IgD-negative memory B cell (primary cell): Measurements from ENCODE around the gene LTB4R. TPM values are rescaled to one million over a fixed set of nuclear protein-coding genes. Genes with fewer than 3 reads are reported as not detected.
"Not testable (repeated sequence)": the region's sequence is repeated elsewhere in the genome, so short reads cannot be mapped to it uniquely, and the experiment has no call there.

ENCODE experiments used
- H3K27ac Mint-ChIP-seq, 3 donors: one replicate each; pipeline ENCODE4 v1.8.0; 2020 to 2022; ENCODE audit warnings: mild to moderate bottlenecking in 3 of 3, mixed read lengths in 3 of 3, moderate library complexity in 1 of 3
- H3K27me3 Mint-ChIP-seq: one replicate; pipeline ENCODE4 v1.8.0; 2021; ENCODE audit warnings: mixed read lengths
- H3K36me3 Mint-ChIP-seq: one replicate; pipeline ENCODE4 v1.8.0; 2020; ENCODE audit warnings: mild to moderate bottlenecking, mixed read lengths
- H3K4me1 Mint-ChIP-seq, 3 donors: one replicate each; pipeline ENCODE4 v1.8.0; 2020 to 2022; ENCODE audit warnings: mixed read lengths in 3 of 3, mild to moderate bottlenecking in 1 of 3
- H3K4me3 Mint-ChIP-seq, 4 donors: one replicate each; pipeline ENCODE4 v1.8.0; 2020 to 2022; ENCODE audit warnings: mild to moderate bottlenecking in 4 of 4, mixed read lengths in 4 of 4, moderate library complexity in 3 of 4
- H3K9me3 Mint-ChIP-seq, 3 donors: one replicate each; pipeline ENCODE4 v1.8.0; 2020 to 2021; ENCODE audit warnings: mixed read lengths in 3 of 3, mild to moderate bottlenecking in 1 of 3
- polyA plus RNA-seq: library from polyadenylated mRNA; unstranded; fragments of 300-500 nt; fragmentation: Illumina TruSeq; gene quantifications from one replicate; pipeline ENCODE4 v1.2.3, GENCODE V29; 2021

The LTB4R gene
- polyA plus RNA-seq, 1 donor from 2014 or later = 2.5 TPM

DNA sequence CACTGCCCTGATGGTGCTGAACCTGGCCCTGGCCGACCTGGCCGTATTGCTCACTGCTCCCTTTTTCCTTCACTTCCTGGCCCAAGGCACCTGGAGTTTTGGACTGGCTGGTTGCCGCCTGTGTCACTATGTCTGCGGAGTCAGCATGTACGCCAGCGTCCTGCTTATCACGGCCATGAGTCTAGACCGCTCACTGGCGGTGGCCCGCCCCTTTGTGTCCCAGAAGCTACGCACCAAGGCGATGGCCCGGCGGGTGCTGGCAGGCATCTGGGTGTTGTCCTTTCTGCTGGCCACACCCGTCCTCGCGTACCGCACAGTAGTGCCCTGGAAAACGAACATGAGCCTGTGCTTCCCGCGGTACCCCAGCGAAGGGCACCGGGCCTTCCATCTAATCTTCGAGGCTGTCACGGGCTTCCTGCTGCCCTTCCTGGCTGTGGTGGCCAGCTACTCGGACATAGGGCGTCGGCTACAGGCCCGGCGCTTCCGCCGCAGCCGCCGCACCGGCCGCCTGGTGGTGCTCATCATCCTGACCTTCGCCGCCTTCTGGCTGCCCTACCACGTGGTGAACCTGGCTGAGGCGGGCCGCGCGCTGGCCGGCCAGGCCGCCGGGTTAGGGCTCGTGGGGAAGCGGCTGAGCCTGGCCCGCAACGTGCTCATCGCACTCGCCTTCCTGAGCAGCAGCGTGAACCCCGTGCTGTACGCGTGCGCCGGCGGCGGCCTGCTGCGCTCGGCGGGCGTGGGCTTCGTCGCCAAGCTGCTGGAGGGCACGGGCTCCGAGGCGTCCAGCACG is 4.7 kb downstream of the LTB4R start:
- Mint-ChIP-seq H3K27me3 (no peaks in the 10 kb centered on the region), H3K9me3 (no peaks in the 10 kb centered on the region), H3K27ac (peak overlapping the region in 1 of 3 donors; percentile 88), H3K4me3 (no peak overlapping the region), H3K4me1 (peaks cover 4 to 28% (median 21%) of the 10 kb centered on the region in 3 donors), H3K36me3 (no peaks in the 10 kb centered on the region)

DNA sequence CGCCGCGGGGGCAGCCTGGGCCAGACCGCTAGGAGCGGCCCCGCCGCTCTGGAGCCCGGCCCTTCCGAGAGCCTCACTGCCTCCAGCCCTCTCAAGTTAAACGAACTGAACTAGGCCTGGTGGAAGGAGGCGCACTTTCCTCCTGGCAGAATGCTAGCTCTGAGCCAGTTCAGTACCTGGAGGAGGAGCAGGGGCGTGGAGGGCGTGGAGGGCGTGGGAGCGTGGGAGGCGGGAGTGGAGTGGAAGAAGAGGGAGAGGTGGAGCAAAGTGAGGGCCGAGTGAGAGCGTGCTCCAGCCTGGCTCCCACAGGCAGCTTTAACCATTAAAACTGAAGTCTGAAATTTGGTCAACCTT is 5.3 kb downstream of the LTB4R start:
- H3K27me3 Mint-ChIP-seq = no peaks in the 10 kb centered on the region
- H3K27ac Mint-ChIP-seq = no peak overlapping the region
- H3K4me3 Mint-ChIP-seq = no peak overlapping the region
- H3K4me1 Mint-ChIP-seq = peaks cover 4 to 28% (median 21%) of the 10 kb centered on the region in 3 donors
- H3K9me3 Mint-ChIP-seq = no peaks in the 10 kb centered on the region
- H3K36me3 Mint-ChIP-seq = no peaks in the 10 kb centered on the region

DNA sequence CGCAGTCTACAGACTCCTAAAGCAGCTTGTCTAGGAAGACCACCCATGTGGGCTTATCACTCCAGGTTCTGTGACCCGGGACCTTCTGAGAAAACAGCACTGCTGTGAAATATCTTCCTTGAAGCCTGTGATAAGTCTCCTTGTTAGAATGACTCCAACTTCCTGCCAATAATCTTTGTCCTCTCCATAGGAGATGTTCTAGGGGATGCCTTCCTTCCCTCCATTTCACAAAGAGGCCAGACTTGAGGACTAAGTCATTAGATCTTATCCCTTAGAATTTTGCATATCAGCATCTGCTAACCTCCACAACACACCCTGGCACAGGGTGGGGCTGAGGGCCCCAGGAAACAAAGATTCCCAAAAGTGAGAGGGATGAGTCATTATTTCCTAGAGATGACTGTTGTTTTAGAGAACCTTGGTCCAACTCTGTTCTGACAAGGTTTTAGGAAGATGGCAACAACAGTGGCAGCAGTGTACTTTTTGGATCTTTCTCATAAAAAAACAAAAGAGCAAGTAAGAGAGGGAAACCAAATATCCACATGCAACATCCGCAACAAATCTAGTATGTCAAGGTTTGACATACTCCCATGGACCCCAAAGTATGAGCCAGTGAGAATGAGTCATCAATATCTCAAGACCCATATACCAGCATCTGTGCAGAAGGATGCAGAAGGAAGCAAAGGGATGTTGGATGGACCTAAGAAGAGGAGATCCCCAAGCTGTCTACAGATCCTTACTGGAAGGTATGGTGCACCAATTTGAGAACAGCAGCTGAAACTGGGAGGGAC is 6.0 kb downstream of the LTB4R start:
- Mint-ChIP-seq H3K27ac (no peak overlapping the region), H3K27me3 (no peaks in the 10 kb centered on the region), H3K4me1 (peaks cover 1 to 20% (median 14%) of the 10 kb centered on the region in 3 donors), H3K9me3 (no peaks in the 10 kb centered on the region), H3K4me3 (no peak overlapping the region), H3K36me3 (no peaks in the 10 kb centered on the region)

DNA sequence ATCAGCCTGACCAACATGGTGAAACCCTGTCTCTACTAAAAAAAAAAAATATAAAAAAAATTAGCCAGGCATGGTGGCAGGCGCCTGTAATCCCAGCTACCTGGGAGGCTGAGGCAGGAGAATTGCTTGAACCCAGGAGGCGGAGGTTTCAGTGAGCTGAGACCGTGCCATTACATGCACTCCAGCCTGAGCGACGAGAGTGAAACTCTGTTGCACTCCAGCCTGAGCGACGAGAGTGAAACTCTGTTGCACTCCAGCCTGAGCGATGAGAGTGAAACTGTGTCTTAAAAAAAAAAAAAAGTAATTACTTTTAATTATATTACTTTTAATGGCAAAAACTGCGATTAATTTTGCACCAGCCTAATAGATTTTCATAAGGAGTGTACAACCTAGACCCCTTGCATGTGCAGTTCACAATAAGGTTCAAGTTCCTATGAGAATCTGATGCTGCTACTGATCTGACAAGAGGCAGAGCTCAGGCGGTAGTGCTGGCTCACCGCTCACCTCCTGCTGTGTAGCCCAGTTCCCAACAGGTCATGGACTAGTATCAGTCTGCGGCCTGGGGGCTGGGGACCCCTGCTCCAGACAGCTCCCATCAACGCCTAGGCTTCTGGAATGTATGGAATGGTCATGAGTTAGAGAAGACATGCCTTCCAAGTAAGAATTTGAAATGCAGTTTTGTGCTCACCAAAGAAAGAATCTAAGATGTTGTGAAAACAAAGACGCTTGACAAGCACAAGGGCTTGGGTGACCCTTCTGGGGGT is 10.1 kb downstream of the LTB4R start:
- Mint-ChIP-seq H3K36me3 (no peaks in the 10 kb centered on the region), H3K4me1 (peaks cover 0 to 2% (median 0%) of the 10 kb centered on the region in 3 donors), H3K4me3 (no peak overlapping the region), H3K27me3 (no peaks in the 10 kb centered on the region), H3K27ac (no peak overlapping the region), H3K9me3 (no peaks in the 10 kb centered on the region)

DNA sequence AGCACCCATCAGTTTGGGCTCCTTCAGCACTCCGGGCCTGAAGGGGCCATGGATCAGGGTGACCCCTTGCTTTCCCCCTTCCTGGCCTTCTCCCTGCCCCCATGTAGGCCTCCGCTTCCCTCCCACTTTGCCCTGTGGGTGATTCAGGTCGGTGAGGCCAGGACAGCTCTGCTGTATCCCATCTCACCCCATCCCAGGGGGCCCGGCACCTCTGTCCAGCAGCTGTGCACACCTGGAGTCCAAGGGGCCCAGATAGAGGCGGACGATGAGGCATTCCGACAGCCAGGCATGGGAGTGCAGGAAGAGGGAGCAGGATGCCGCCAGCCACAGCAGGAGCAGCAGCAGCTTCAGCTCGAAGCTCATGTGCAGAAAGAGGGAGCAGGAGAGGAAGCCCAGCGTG is 11.4 kb downstream of the LTB4R start:
- H3K4me3 Mint-ChIP-seq = no peak overlapping the region
- peaks cover 0 to 4% (median 0%) of the 10 kb centered on the region in 3 donors for H3K4me1 Mint-ChIP-seq
- peaks cover 3% of the 10 kb centered on the region for H3K27me3 Mint-ChIP-seq
- H3K27ac Mint-ChIP-seq = peak overlapping the region in 1 of 3 donors; percentile 74
- H3K9me3 Mint-ChIP-seq = no peaks in the 10 kb centered on the region
- no peaks in the 10 kb centered on the region for H3K36me3 Mint-ChIP-seq

DNA sequence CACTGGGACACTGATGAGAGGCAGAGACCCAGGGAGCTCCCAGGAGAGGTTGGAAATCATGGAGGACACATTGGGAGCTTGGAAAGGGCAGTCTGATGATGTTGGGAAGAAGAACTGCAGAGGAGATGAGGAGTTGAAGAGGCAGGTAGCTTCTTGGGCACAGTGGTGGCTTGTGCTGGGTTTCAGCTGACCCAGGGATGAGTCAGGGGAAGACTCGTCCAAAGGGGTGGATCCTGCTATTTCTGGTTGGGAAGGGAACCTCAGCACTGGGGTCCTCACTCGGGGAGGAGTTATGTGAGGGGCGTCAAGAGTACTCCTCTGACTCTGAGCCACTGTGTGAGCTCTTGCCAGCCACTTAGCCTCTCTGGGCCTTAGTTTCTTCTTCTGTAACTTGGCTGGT is 12.0 kb downstream of the LTB4R start:
- no peaks in the 10 kb centered on the region for H3K9me3 Mint-ChIP-seq
- peaks cover 3% of the 10 kb centered on the region for H3K27me3 Mint-ChIP-seq
- H3K4me1 Mint-ChIP-seq = peaks cover 0 to 4% (median 2%) of the 10 kb centered on the region in 3 donors
- H3K4me3 Mint-ChIP-seq = no peak overlapping the region
- no peak overlapping the region for H3K27ac Mint-ChIP-seq
- H3K36me3 Mint-ChIP-seq = no peaks in the 10 kb centered on the region

GRCh38 chr14:24324024-24324423 is 12.7 kb downstream of the LTB4R start:
- Mint-ChIP-seq H3K4me3 (no peak overlapping the region), H3K4me1 (peaks cover 0 to 4% (median 3%) of the 10 kb centered on the region in 3 donors), H3K36me3 (no peaks in the 10 kb centered on the region), H3K27me3 (peaks cover 3% of the 10 kb centered on the region), H3K27ac (no peak overlapping the region), H3K9me3 (no peaks in the 10 kb centered on the region)

- Mint-ChIP-seq H3K27me3 (peaks cover 3% of the 10 kb centered on the region), H3K4me3 (no peak overlapping the region), H3K9me3 (no peaks in the 10 kb centered on the region), H3K36me3 (no peaks in the 10 kb centered on the region), H3K27ac (peak overlapping the region in 1 of 3 donors; percentile 7), H3K4me1 (peaks cover 0 to 4% (median 3%) of the 10 kb centered on the region in 3 donors)
Observed at GRCh38 chr14:24325041-24325530, 13.8 kb downstream of the LTB4R start.

DNA sequence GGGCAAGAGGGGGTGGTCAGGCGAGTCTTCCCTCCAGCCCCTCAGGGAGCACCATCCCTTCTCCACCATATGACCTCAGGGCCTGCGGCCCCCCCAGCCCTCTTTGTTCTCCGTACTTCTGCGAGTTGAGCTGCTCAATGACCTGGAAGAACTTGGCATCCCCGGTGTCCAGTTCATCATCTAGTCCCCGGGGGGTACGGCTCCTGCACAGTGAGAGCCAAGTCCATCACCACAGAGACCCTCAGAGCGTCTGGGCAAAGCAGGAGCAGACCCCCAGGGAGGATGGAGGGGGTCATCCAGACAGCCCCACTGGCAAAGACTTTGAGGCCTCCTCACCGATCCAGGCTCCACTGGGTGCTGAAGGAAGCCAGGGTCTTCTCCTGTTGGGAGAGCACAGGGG is 14.7 kb downstream of the LTB4R start:
- H3K4me1 Mint-ChIP-seq = peaks cover 0 to 8% (median 3%) of the 10 kb centered on the region in 3 donors
- peaks cover 3% of the 10 kb centered on the region for H3K27me3 Mint-ChIP-seq
- H3K27ac Mint-ChIP-seq = peak overlapping the region in 1 of 3 donors; percentile 40
- H3K4me3 Mint-ChIP-seq = no peak overlapping the region
- H3K36me3 Mint-ChIP-seq = no peaks in the 10 kb centered on the region
- no peaks in the 10 kb centered on the region for H3K9me3 Mint-ChIP-seq

DNA sequence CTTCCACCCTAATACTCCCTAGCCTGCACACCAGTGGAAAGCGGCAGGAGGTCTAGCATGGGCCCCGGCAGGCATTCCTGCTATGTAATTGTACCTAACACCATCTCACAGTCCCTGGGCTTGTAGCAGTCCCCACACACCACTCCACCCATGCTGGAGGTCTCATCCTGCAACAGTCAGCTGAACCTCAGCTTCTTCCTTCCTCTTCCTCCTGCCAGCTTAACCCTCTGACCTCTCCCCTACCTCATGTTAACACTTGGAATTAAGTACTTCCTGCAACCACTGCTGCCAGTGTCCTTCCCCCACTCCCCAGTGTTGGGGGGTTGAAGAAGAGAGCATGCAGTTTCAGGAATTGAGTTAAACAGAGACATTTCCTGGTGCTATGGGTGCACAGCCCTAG is 16.0 kb downstream of the LTB4R start:
- H3K27ac Mint-ChIP-seq = peak overlapping the region in 1 of 3 donors; percentile 69
- peaks cover 4 to 11% (median 9%) of the 10 kb centered on the region in 3 donors for H3K4me1 Mint-ChIP-seq
- no peaks in the 10 kb centered on the region for H3K36me3 Mint-ChIP-seq
- peaks cover 6% of the 10 kb centered on the region for H3K27me3 Mint-ChIP-seq
- no peak overlapping the region for H3K4me3 Mint-ChIP-seq
- H3K9me3 Mint-ChIP-seq = no peaks in the 10 kb centered on the region

- H3K27ac Mint-ChIP-seq, H3K36me3 Mint-ChIP-seq, H3K9me3 Mint-ChIP-seq: not testable (repeated sequence)
- Mint-ChIP-seq H3K4me3 (peak overlapping the region in 1 of 4 donors; percentile 32), H3K27me3 (peaks cover 12% of the 10 kb centered on the region), H3K4me1 (peaks cover 6 to 15% (median 10%) of the 10 kb centered on the region in 3 donors)
Observed at GRCh38 chr14:24327914-24328313, 16.6 kb downstream of the LTB4R start.

GRCh38 chr14:24329073-24329663 is 17.9 kb downstream of the LTB4R start:
- Mint-ChIP-seq H3K4me1 (peaks cover 6 to 17% (median 13%) of the 10 kb centered on the region in 3 donors), H3K4me3 (peak overlapping the region in 1 of 4 donors; percentile 63), H3K27ac (no peak overlapping the region)

GRCh38 chr14:24329736-24330135 is 18.4 kb downstream of the LTB4R start:
- peak overlapping the region in 3 of 4 donors; percentile 51 to 63 (median 58) for H3K4me3 Mint-ChIP-seq
- H3K27ac Mint-ChIP-seq = peak overlapping the region in 1 of 3 donors; percentile 58
- H3K27me3 Mint-ChIP-seq = peaks cover 26% of the 10 kb centered on the region
- no peaks in the 10 kb centered on the region for H3K9me3 Mint-ChIP-seq
- H3K4me1 Mint-ChIP-seq = peaks cover 6 to 17% (median 15%) of the 10 kb centered on the region in 3 donors
- H3K36me3 Mint-ChIP-seq = no peaks in the 10 kb centered on the region

More at GRCh38 chr14:24329073-24329663, 17.9 kb downstream of the LTB4R start:
- Mint-ChIP-seq H3K9me3 (no peaks in the 10 kb centered on the region), H3K36me3 (no peaks in the 10 kb centered on the region), H3K27me3 (peaks cover 23% of the 10 kb centered on the region)

DNA sequence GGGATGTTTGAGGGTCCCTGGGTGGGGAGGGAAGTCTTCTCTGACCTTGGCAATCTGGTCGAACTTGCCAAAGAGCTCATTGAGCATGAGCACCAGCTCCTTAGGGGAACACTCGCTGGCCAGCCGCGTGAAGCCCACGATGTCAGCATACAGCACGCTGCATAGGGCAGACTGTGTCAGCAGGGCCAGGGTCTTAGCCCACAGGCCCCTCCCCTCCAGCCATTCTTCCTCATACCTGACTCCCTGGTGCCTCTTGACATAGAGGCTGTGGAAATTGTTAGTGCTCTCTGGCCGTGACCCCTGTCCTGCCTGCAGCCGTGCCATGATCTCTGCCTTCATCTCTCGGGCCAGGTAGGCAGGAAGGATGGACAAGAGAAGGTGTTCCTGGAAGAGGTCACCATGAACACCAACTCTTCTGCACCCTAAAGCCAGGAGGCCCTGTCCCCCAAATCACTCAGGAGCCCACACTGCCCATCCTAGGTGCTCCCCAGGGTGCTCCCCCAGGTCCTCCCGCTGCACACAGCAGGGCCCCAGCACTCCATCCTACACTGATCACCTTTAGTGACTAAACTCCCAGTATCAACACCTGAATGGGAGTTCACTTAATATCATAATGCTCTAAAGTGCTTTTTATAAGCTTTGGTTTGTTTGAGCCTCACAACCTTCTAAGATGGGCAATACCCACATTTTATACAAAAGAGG is 19.8 kb downstream of the LTB4R start:
- Mint-ChIP-seq H3K27me3 (peaks cover 31% of the 10 kb centered on the region), H3K27ac (peak overlapping the region in 2 of 3 donors; percentile 54 to 58), H3K4me1 (peaks cover 6 to 19% (median 17%) of the 10 kb centered on the region in 3 donors), H3K36me3 (peaks cover 4% of the 10 kb centered on the region), H3K4me3 (no peak overlapping the region), H3K9me3 (no peaks in the 10 kb centered on the region)
